HS-5 (cell line): ENCODE results near the gene KRT86.
"Not testable (repeated sequence)": the region's sequence is repeated elsewhere in the genome, so short reads cannot be mapped to it uniquely, and the experiment has no call there.

Experiments used
- DNase-seq: peaks from one replicate; pipeline ENCODE4 v3.0.0-alpha.2; 2012; ENCODE audit warnings: low read depth

Gene KRT86

DNA sequence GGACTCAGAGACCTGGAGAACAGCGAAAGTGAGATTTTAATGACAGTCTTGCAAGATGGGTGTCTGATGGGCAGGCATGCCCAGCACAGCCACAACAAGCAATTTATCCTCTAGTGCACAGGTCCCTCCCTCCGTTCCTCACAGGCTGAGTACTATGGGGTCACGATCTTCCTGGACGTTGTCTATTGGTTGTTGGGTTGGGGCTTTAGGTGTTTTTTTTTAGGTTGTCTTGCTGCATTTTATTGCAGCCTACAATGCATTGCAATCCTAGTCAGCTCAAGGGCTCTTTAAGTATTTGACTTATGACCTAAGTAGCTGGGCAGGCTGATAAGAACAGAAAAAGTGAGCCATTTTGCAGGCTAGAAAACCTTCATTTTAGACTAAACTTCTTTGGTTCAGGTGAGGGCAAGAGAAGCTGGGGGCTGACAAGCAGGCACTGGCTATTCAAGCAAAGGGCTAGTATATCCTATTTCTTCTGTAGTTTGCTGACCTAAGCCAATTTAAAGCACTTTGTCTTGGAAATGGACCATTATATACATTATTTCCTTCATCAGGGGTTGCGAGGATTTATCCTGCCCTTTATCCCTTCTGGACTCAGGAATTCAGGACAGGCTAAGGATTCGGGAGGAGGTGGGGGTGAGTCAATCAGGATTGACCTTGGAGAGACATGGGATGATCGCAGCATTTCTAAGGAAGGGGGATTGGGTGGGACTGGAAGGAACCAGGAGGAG, 35.4 kb upstream of the KRT86 start:
- DNase-seq: no peak

- no peak for DNase-seq
Measured at GRCh38 chr12:52239767-52240166, 34.7 kb upstream of the KRT86 start.

GRCh38 chr12:52240247-52240646, 34.2 kb upstream of the KRT86 start:
- not testable (repeated sequence) for DNase-seq

DNA sequence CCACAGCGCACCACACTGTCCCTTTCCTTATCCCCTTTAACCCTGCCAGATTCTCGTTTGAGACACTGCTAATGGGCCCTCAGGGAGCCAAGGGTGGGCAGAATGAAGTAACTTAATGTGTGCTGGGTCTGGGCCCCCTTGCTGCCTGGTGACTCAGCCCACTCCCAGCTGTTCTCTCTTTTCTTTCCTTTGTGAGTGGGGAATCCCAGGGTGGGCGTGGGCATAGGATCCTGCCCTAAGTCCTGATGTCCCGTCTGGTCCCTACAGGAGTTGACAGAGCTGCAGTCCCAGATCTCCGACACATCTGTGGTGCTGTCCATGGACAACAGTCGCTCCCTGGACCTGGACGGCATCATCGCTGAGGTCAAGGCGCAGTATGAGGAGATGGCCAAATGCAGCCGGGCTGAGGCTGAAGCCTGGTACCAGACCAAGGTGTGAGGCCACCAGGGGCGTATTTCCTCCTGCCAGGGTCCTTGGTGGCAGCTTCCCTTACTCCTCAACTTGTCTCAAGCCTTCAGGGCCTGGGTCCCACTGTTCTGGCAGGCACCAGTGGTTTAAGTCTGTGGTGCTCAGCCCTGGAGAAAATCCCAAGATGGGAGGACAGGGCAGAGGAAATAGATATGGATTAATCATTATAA, 33.1 kb upstream of the KRT86 start:
- DNase-seq: no peak

GRCh38 chr12:52242442-52243258, 31.8 kb upstream of the KRT86 start:
- DNase-seq: no peak

DNA sequence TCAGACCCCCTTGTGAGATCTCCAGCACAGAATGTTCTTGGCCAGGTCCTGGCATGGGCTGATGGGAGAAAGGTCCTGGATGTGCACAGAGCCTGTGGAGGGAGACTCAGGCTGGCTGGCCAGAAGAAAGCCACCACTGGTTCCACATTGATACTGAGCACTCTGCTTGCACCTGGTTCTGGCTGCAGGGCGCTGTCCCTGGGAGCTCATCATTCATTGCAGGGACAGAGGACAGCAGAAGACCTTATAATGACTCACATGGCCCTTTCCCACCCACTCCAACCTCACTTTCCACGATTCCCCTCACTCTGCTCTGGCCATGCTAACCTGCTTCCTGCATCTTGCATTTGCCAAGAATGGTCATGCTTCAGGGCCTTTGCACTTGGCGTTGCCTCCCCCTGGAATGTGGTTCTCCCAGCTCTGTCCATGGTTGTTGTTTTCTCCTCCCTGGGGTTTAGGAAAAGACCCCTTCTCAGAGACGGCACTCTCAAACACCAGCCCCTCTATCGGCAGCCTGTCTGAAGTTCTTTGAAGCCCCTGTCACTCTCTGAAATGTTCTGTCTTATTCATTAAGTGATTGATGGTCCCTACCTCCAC, 31.1 kb upstream of the KRT86 start:
- DNase-seq: no peak

GRCh38 chr12:52243856-52244614, 30.4 kb upstream of the KRT86 start:
- DNase-seq: peak; percentile 81

GRCh38 chr12:52244615-52244994, 29.8 kb upstream of the KRT86 start:
- no peak for DNase-seq

- no peak for DNase-seq
Measured at GRCh38 chr12:52245259-52245961, 29.0 kb upstream of the KRT86 start.

- no peak for DNase-seq
Measured at GRCh38 chr12:52245962-52246569, 28.4 kb upstream of the KRT86 start.

DNA sequence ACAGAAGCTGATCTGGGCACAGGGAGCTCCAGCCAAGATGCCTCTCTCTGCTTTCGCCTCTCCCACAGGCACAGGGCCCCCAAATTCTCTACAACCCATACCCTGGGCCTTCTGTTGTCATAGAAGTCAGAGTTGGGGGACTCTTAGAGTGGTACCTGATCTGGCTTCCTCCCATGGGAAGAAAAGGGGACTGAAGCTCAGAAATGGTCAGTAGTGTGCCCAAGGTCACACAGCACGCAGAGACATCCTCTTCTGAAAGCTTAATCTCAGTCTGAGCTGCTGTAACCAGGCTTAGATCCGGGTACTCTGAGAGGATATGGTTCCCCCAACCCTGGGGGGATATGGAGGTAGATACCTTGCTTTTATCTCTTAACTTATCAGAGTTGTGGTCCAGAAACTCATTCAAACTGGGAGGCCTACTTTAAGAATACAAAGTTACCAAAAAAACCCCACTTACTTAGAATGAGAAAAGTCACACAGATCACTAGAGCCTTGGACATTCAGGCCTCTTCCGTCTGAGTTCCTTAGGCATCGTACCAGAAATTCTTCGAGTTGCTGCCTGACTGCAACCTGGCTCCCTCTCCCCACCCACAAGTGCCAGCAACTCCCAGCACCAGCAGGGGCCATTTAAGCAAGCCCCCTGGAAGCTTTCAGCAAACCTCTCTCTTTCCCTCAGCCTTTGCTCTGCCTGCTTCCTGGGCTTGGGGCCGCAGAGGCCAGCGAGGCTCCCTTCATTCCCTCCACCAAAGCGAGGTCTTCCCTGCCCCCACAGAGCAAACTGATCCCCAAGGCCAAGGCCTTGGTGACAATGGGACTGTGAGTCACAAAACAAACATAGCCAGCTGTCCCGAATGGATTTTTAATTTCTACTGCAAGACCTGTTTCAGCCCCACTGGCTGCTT, 27.5 kb upstream of the KRT86 start:
- DNase-seq: no peak

DNA sequence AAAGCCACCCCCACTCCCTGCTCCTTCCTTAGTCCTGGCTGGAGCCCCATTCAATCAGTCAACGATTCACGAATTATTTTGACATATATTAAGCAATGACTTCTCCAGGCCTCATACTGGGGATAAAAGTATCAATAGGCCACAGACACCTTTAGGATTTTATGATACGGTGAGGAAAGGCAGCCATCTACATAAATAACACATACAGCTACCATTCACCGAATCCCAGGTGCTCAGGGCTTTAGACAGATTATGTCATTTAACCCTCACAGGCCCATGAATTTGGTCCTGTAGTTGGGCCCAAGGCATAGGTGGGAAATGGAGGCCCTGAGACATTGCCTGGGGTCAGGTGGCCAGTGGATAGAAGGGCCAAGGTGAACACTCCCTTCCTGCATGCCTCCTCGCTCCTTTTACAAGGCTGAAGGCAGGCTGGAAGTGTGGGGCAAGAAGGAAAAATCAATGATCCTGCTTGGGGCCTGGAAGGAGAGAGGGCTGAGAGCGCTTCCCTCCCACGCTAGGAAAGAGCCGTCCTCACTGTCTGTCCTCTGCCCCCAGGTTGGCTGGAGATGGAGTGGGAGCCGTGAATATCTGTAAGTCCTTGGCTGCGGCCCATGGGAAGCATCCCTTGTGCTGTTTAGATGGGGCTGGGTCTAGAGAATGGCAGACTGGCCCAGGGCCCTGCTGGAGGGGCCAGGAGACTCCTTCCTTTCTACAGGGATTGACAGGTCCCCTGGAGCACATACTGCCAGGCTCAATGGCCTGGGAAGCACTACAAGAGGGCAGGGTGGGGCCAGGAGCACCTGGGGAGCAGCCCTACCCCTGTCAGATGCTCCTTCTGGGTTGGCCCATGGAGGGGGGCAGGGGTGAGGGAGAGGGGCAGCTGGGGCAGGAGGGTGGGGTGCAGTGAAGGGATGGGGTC, 26.6 kb upstream of the KRT86 start:
- DNase-seq: no peak

DNA sequence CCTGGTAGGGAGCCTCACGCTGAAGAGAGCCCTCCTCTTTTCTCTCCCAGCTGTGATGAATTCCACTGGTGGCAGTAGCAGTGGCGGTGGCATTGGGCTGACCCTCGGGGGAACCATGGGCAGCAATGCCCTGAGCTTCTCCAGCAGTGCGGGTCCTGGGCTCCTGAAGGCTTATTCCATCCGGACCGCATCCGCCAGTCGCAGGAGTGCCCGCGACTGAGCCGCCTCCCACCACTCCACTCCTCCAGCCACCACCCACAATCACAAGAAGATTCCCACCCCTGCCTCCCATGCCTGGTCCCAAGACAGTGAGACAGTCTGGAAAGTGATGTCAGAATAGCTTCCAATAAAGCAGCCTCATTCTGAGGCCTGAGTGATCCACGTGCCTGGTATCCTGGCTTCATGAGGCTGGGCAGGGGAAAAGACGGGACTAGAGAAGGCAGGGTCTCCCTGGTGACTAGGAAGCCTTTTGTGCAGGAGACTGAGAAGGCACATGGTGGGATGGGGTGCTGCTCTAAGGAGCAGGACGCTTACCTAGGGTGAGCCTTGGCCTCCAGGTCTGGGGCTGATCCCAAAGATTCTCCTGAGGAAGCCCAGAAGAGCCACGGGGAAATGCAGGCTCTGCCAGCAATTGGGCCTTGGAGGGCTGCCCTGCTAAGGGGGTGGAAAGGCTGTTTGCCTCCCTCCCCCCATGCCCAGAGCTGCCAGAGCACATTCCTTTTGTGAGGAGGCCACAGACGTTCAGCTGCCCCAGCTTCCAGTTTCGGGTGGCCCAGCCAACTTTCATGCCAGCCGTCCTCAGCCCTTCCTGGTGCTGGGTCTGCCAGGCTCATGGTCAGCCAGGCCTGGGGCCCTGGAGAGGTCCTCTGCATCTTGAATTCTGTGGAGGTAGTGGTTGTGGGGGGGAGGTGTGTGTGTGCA, 25.6 kb upstream of the KRT86 start:
- no peak for DNase-seq

- DNase-seq: no peak
Measured at GRCh38 chr12:52249511-52250047, 24.9 kb upstream of the KRT86 start.

- no peak for DNase-seq
Measured at GRCh38 chr12:52250048-52250990, 24.1 kb upstream of the KRT86 start.
